NAMALWA (cell line): Measurements from ENCODE around the gene PRKCH.
A peak's percentile ranks its signal among the peaks of the same experiment; 100 is the strongest.
"Not testable (repeated sequence)": the region's sequence is repeated elsewhere in the genome, so short reads cannot be mapped to it uniquely, and the experiment has no call there.

Source experiments
- DNase-seq: peaks from one replicate; pipeline ENCODE4 v3.0.0-alpha.2; 2015; ENCODE audit warnings: low spot score

PRKCH gene

GRCh38 chr14:61459229-61459628, 137.8 kb downstream of the PRKCH start:
- no peak for DNase-seq

- DNase-seq: no peak
These were observed 138.7 kb downstream of the PRKCH start for GRCh38 chr14:61460063-61460462.

GRCh38 chr14:61460718-61461611, 139.6 kb downstream of the PRKCH start:
- peak; percentile 13 for DNase-seq

DNA sequence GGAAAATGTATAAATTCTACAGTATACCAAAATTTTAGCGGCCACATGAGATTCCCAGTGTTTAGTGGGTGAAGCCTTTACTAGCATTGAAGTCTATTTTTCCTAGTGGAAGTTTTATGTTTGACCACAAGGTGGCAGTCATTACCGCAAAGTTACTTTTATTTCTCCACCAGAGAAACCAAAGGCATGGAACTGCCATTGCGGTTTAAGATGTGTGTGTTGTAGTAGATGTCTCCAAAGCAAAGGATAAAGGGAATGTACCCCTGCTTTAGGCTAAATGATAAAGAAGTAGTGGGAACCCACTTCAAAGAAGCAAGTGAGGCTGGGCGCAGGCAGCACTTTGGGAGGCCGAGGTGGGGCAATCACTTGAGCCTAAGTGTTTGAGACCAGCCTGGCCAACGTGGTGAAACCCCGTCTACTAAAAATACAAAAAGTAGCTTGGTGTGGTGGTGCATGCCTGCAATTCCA, 140.5 kb downstream of the PRKCH start:
- DNase-seq: peak; percentile 67

DNA sequence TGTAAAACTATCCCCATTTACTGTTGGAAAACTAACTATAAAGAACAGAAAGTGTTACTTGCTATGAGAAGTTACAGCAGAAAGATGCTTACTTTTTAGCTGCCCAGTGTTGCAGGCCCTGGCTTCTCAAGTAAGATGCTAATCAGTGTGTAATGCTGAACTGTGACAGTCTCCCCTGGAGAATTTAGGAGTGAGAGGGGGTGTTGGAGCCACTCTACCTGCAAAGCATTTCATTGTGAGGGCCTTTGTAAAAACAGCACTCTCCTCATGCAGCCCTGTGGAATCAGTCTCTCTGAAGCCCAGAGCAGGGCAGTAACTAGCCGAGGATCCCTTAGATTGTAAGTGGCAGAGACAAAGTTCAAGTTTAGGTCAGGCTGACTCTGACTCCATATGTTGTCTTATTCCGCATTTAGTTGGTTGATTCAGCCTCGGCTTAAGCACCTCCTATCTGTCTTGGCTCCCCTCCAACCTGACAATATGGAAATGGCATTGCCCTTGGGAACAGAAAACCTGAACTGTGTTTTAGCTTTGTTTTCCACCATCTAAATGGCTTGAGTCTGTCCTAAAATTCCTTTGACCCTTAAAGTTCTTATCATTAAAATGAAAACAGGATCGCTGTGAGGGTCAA, 141.3 kb downstream of the PRKCH start:
- DNase-seq: no peak

DNA sequence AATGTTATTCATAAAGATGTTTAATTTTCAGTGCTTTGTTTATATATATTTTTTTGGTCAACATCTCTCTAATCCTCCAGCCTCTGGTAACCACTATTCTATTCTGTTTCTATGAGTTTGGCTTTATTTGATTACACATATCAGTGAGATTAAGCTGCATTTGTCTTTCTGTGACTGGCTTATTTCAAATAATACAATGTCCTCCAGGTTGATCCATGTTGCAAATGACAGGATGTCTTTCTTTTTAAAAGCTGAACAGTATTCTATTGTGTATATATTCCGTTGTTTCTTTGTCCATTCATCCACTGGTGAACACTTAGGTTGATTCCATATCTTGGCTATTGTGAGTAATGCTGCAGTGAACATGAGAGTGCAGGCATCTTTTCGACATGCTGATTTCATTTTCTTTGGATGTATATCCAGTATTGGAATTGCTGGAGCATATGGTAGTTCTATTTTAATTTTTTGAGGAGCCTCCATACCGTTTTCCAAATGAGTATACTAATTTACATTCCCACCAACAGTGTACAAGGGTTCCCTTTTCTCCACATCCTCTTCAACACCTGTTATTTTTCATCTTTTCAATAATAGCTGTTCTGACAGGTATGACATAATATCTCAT, 142.4 kb downstream of the PRKCH start:
- DNase-seq: no peak

GRCh38 chr14:61464539-61465320, 143.4 kb downstream of the PRKCH start:
- not testable (repeated sequence) for DNase-seq

GRCh38 chr14:61466249-61466904, 145.0 kb downstream of the PRKCH start:
- DNase-seq: no peak

DNA sequence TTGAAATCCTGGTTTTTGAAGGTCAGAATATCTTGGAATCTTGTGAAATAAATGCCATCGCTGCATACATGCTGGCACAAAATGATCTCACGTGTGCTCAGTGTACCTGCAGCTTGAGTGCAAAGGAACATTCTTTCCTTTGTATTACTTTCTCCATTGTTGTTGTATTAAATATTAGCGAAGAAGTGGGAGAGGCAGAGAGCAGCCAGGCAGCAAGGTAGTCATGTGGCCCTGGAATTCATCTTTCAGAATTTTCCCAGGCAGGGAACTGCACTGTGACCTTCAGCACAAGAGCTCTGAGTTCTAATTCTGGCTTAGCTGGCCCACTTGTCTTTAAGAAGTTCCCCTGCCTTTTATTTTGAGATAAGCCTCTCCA, 145.5 kb downstream of the PRKCH start:
- no peak for DNase-seq

GRCh38 chr14:61467296-61467695, 145.9 kb downstream of the PRKCH start:
- no peak for DNase-seq

GRCh38 chr14:61468063-61468825, 146.9 kb downstream of the PRKCH start:
- DNase-seq: no peak

GRCh38 chr14:61469781-61470180, 148.4 kb downstream of the PRKCH start:
- no peak for DNase-seq

- DNase-seq: no peak
These were observed 149.0 kb downstream of the PRKCH start for GRCh38 chr14:61470261-61470960.

- no peak for DNase-seq
These were observed 149.5 kb downstream of the PRKCH start for GRCh38 chr14:61470961-61471293.

GRCh38 chr14:61471297-61472005, 150.1 kb downstream of the PRKCH start:
- peak; percentile 32 for DNase-seq

DNA sequence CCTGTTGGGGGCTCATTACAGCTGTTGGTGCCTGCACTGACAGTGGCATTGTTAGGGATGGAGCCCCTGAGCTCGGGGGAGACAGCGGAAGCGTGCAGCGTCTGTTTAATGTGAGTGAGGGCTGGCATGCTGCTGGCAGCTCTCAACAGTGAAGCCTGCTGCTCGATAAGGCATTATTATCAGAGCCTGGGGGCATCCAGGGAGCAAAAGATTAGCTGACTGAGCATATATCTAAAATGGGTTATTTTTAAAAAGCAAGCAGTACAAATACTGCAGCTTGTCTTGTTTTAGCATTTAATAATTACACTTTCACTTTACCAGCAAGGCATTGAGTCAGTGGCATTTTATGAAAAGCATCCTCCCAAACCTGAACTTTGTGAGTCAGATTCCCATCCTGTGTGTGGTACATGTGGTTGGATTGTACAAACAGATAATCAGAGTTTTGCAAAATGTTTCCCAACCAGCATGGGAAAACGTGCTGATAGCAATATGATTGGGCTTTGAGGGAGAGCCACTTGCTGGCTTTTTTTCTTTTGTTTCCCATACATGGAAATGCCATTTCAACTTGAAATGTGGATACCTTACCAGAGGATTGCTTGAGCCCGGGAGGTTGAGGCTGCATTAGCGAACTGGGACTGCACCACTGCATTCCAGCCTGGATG, 150.8 kb downstream of the PRKCH start:
- DNase-seq: no peak

DNA sequence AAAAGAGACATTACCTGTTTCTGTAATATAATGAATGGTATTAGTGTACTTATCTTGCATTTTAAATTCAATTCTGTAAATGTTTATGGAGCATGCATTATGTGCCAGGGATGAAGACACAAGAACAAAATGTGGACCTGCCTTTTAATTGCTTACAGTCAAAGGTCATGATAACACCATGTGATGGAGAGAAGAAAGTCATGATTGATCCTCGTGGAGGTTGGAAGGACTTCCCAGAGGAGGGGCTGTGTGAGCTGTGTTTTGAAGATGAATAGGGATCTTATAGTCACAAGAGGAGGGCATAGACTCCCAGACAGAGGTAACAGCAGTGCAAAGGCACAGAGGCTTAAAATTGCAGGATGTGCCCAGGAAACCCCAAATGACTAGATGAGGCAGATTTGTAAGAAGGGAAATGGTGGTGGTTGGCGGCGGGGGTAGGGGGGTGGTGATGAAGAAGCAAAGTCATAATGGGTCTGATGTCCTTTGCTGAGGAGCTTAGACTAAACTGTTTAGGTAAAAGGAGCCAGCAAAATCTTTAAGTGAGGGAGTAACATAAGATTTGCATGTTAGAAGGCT, 151.5 kb downstream of the PRKCH start:
- no peak for DNase-seq

GRCh38 chr14:61474015-61474414, 152.6 kb downstream of the PRKCH start:
- no peak for DNase-seq

GRCh38 chr14:61474701-61475100, 153.3 kb downstream of the PRKCH start:
- DNase-seq: no peak
